GM20431 (cell line): ENCODE results near the gene EXD1.
"Not testable (repeated sequence)": the region's sequence is repeated elsewhere in the genome, so short reads cannot be mapped to it uniquely, and the experiment has no call there.

Experiments
- in situ Hi-C: fragments of 300-500 bp; cut with MseI, MboI; formaldehyde crosslinking; loops from one replicate; pipeline ENCODE4 v1.15.0; 2020; ENCODE audit warnings: low sequenced_read_pairs; ENCODE audit not compliant: unreplicated experiment

EXD1 gene

DNA sequence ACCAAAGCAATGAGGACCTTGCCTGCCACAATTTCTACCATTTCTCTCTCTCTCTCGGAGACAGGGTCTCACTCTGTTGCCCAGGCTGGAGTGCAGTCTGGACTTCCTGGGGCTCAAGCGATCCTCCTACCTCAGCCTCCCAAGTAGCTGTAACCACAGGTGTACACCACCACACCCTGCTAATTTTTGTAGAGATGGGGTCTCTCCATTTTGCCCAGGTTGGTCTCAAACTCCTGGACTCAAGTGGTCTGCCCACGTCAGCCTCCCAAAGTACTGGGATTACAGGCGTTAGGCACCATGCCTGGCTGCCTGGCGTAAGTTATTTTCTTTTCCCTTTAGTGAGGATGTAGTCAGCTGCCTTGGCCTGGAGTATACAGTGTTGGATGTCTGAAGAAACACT lies 76.8 kb downstream of the EXD1 start:
- in situ Hi-C loops: no loop called here

DNA sequence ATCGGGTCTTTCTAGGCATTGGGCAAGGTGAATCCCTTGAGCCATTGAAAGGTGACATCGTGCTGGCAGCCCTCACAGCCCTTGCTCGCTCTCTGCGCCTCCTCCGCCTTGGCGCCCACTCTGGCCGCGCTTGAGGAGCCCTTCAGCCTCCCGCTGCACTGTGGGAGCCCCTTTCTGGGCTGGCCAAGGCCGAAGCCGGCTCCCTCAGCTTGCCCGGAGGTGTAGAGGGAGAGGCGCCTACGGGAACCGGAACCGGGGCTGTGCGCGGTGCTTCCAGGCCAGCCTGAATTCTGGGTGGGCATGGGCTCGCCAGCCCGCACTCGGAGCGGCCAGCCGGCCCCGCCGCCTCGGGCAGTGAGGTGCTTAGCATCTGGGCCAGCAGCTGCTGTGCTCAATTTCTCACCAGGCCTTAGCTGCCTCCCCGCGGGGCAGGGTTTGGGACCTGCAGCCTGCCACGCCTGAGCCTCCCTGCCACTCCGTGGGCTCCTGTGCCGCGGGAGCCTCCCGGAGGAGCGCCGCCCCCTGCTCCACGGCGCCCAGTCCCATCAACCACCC lies 79.0 kb downstream of the EXD1 start:
- in situ Hi-C loops: no loop called here

DNA sequence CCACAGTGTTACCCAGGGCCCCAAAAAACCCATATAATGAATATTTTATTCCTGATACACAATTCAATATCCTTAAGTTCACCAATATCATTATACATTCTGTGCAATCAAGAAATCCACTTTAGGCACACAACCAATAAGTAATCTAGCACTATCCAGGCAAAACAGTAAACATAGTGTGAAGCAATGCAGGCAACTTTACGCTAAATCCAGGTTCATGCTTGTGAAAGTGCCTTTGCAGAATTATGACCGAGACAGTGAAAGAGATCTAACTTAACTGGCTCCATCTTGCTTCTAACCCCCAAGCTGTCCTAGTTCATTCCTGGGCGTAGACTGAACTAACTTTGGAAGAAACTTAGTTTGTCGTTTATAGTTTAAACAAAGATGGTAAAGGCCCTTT lies 80.3 kb downstream of the EXD1 start:
- in situ Hi-C loops: no loop called here

DNA sequence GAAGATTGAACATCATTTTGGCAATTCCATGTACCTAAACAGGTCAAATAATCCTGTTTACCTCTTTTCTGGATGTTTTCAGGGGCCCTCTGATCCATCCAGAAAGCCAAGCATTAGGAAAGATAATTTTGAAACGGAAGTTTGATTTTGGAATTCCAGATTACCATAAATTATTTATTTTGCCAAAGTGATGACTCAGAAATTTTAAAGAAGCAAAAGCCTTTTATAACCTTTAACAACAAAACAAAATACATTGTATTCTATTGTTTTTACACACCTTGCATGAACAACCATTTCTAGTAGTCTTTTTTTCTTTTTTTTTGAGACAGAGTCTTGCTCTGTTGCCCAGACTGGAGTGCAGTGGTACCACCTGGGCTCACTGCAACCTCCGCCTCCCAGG lies 82.5 kb downstream of the EXD1 start:
- in situ Hi-C loops: no loop called here

DNA sequence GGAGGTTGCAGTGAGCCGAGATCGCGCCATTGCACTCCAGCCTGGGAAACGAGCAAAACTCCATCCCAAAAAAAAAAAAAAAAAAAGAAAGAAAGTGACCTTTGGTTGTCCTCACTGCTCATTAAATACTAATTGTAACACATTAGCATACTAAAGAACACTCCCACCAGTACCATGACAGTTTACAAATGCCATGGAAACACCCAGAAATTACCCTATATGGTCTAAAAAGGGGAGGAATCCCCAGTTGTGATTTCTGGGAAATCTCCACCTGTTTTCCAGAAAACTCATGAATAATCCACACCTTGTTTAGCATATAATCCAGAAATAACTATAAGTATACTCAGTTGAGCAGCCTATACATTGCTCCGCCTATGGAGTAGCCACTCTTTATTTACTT lies 90.9 kb downstream of the EXD1 start:
- in situ Hi-C loops: no loop called here

DNA sequence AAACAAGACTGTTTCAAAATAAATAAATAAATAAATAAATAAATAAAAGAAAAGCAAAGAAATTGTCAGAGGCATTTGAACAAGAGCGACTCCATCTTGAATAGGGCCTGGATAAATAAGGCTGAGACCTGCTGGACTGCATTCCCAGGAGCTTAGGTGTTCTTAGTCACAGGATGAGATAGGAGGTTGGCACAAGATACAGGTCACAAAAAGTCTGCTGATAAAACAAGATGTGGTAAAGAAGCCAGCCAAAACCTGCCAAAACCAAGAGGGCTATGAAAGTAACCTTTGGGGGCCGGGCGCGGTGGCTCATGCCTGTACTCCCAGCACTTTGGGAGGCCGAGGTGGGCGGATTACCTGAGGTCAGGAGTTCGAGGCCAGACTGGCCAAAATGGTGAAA lies 91.4 kb downstream of the EXD1 start:
- in situ Hi-C loops: not testable (repeated sequence)

DNA sequence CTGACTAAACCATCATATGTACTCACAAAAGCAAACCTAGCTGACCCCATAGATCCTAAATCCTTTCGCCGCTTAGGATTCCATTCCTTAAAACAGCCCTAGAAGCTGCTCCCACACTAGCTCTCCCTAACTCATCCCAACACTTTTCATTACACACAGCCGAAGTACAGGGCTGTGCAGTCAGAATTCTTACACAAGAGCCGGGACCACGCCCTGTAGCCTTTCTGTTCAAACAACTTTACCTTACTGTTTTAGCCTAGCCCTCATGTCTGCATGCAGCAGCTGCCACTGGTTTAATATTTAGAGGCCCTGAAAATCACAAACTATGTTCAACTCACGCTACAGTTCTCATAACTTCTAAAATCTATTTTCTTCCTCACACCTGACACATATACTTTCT lies 95.0 kb downstream of the EXD1 start:
- in situ Hi-C loops: not testable (repeated sequence)

DNA sequence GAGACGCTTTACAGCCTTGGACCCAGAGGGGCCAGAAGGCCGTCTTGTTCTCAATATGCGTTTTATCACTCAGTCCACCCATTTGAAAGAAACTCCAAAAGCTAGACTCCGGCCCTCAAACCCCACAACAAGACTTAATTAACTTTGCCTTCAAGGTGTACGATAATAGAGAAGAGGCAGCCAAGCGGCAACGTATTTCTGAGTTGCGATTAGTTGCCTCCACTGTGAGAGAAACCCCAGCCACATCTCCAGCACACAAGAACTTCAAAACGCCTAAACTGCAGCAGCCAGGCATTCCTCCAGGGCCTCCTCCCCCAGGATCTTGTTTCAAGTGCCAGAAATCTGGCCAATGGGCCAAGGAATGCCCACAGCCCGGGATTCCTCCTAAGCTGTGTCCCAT lies 97.1 kb downstream of the EXD1 start:
- in situ Hi-C loops: no loop called here
